ENCODE data around the gene YES1.

Gene YES1

DNA sequence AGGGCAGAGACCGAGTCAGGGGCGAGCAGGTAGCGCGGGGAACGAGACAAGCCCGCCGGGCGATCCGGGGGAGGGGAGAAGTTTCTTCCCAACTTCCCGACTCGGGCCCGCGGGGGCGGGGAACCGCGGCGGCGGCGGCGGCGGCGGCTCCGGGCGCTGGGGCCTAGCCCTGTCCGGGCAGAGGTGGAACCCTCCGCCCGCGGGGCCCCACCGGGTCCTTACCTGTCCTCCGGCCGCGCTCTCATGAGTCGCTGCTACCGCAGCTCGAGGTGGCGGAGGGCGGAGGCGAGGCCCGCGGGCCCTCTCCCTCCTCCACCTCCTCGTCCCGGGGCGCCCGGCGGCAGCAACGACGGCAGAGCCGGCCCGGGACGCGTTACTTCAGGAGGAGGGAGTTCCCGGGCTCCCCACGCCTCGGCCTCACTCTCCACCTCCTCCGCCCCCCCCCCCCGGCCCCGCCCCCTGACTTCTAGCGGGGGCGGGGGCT is at the start of gene YES1:
TSS of gene YES1 (minus strand) at position 351 of the 484 bp plus-strand sequence. CDS start 55,415 bp downstream, outside the sequence.
- H3K36me3 ChIP-seq (ENCODE audit: insufficient read depth): no peaks in the 10 kb centered on the region
- peak within 1 kb of the TSS; percentile 98 for H3K27ac ChIP-seq
- peaks cover 13% of the 10 kb centered on the region; the same call in 1 of the 2 replicates for H4K20me1 ChIP-seq (ENCODE audit: insufficient read depth)
- peaks cover 54% of the 10 kb centered on the region for H3K4me1 ChIP-seq (ENCODE audit: low read depth, poor library complexity, severe bottlenecking)
- peak within 1 kb of the TSS; percentile 93 for H3K9ac ChIP-seq
- H3K4me3 ChIP-seq (IDR thresholded peaks at IDR 0.05; ENCODE audit: insufficient read depth, low read depth, low read length): no peak within 1 kb of the TSS
- peak within 1 kb of the TSS; percentile 90 for H3K4me2 ChIP-seq
- H3K79me2 ChIP-seq (ENCODE audit: insufficient read depth, low read depth): peaks cover 41% of the 10 kb centered on the region
- no peaks in the 10 kb centered on the region for H3K27me3 ChIP-seq (ENCODE audit: insufficient read depth, low read depth)
- TF ChIP-seq CTCF (conservative IDR thresholded peaks at IDR 0.05; ENCODE audit: low read depth, low read length): no peak
- peak within 1 kb of the TSS; percentile 62 for H2AFZ ChIP-seq (ENCODE audit: low read depth)

DNA sequence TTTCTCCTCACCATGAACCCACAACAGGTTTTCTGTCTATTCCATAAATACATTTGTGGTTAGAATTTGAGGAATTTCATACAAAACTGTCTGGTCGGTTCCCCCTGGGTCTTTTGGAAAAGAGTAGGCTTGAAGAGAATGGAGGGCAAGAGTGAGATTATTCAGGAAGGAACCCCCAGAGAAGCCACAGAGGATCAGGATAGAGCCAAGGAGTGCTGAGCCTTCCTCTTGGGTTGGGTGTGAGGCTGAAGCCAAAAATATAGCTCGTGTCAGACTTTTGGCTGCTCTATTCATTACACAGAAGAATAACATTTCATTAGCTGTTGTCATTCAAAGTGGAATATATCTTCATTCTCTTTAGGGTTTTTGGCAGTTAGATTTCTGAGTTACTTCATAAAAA is 45.9 kb upstream of the YES1 start:
- no peaks in the 10 kb centered on the region for H3K36me3 ChIP-seq (ENCODE audit: insufficient read depth)
- H3K4me3 ChIP-seq (IDR thresholded peaks at IDR 0.05; ENCODE audit: insufficient read depth, low read depth, low read length): no peak overlapping the region
- TF ChIP-seq CTCF (conservative IDR thresholded peaks at IDR 0.05; ENCODE audit: low read depth, low read length): no peak

GRCh38 chr18:853471-853870 is 41.4 kb upstream of the YES1 start:
- no peak overlapping the region for H3K27ac ChIP-seq
- no peak for TF ChIP-seq CTCF (conservative IDR thresholded peaks at IDR 0.05; ENCODE audit: low read depth, low read length)
- no peaks in the 10 kb centered on the region for H3K79me2 ChIP-seq (ENCODE audit: insufficient read depth, low read depth)
- no peak overlapping the region for H2AFZ ChIP-seq (ENCODE audit: low read depth)
- H4K20me1 ChIP-seq (ENCODE audit: insufficient read depth): no peaks in the 10 kb centered on the region
- no peak overlapping the region for H3K9ac ChIP-seq
- no peaks in the 10 kb centered on the region for H3K27me3 ChIP-seq (ENCODE audit: insufficient read depth, low read depth)
- H3K4me3 ChIP-seq (IDR thresholded peaks at IDR 0.05; ENCODE audit: insufficient read depth, low read depth, low read length): no peak overlapping the region
- H3K4me1 ChIP-seq (ENCODE audit: low read depth, poor library complexity, severe bottlenecking): no peaks in the 10 kb centered on the region
- no peaks in the 10 kb centered on the region for H3K36me3 ChIP-seq (ENCODE audit: insufficient read depth)
- no peak overlapping the region for H3K4me2 ChIP-seq

More for the DNA sequence above, 45.9 kb upstream of the YES1 start:
- H3K4me1 ChIP-seq (ENCODE audit: low read depth, poor library complexity, severe bottlenecking): no peaks in the 10 kb centered on the region
- no peaks in the 10 kb centered on the region for H3K27me3 ChIP-seq (ENCODE audit: insufficient read depth, low read depth)
- H2AFZ ChIP-seq (ENCODE audit: low read depth): no peak overlapping the region
- H4K20me1 ChIP-seq (ENCODE audit: insufficient read depth): no peaks in the 10 kb centered on the region
- no peak overlapping the region for H3K9ac ChIP-seq
- no peak overlapping the region for H3K4me2 ChIP-seq
- no peak overlapping the region for H3K27ac ChIP-seq
- no peaks in the 10 kb centered on the region for H3K79me2 ChIP-seq (ENCODE audit: insufficient read depth, low read depth)

- TF ChIP-seq CTCF (conservative IDR thresholded peaks at IDR 0.05; ENCODE audit: low read depth, low read length): no peak
- Histone ChIP-seq H3K9ac (no peak overlapping the region), H3K27me3 (ENCODE audit: insufficient read depth, low read depth) (no peaks in the 10 kb centered on the region), H4K20me1 (ENCODE audit: insufficient read depth) (no peaks in the 10 kb centered on the region), H3K4me3 (IDR thresholded peaks at IDR 0.05; ENCODE audit: insufficient read depth, low read depth, low read length) (no peak overlapping the region), H2AFZ (ENCODE audit: low read depth) (no peak overlapping the region), H3K4me2 (no peak overlapping the region), H3K4me1 (ENCODE audit: low read depth, poor library complexity, severe bottlenecking) (no peaks in the 10 kb centered on the region), H3K36me3 (ENCODE audit: insufficient read depth) (no peaks in the 10 kb centered on the region), H3K79me2 (ENCODE audit: insufficient read depth, low read depth) (no peaks in the 10 kb centered on the region), H3K27ac (no peak overlapping the region)
Observed at GRCh38 chr18:850960-851359, 38.9 kb upstream of the YES1 start.
